Limb (tissue), 2 donors: Measurements from ENCODE around the gene PAFAH2.
"Not testable (repeated sequence)": the region's sequence is repeated elsewhere in the genome, so short reads cannot be mapped to it uniquely, and the experiment has no call there.

Experiments
- DNase-seq, 2 donors: peaks; one replicate each; pipeline ENCODE4 v3.0.0-alpha.2; 2016; ENCODE audit errors: extremely low spot score in 2 of 2

The PAFAH2 gene

GRCh38 chr1:25933479-25934365 is 64.1 kb downstream of the PAFAH2 start:
- DNase-seq, result no peak

DNA sequence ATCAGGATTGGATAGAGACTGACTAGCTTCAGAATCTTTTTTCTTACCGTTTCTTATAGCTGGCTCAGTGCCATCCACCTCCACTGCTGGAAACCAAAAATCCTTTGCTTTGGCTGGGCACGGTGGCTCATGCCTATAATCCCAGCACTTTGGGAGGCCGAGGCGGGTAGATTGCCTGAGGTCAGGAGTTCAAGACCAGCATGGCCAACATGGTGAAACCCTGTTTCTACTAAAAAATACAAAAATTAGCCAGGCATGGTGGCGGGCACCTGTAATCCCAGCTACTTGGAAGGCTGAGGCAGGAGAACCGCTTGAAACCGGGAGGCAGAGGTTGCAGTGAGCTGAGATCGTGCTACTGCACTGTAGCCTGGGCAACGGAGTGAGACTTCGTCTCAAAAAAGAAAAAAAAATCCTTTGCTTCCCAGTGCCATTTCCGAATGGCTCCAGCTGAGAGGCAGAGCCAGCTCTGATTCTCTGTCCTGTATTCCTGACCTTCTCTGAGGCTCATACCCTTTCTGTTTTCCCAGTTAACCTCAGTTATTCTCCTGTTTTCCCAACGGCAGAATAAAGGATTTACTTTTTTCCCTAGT is 65.0 kb downstream of the PAFAH2 start:
- not testable (repeated sequence) for DNase-seq

DNA sequence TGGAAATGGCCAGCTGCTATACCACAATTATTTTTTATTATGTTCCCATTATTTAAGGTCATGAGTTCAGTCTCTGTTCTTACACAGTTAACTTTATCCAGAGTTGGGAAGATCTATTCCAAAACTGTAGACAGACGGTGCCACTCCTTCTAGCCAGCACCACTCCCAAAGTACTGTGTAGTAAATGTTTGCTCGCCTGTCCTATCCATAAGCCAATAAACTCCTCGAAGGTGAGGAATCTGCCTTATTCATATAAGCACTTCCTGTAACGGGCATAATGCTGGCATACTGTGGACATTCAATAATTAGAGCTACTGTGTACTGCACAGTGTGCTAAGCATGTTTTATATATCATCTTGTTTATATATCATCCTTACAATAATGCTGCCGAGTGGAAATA is 65.5 kb downstream of the PAFAH2 start:
- DNase-seq, result no peak

DNA sequence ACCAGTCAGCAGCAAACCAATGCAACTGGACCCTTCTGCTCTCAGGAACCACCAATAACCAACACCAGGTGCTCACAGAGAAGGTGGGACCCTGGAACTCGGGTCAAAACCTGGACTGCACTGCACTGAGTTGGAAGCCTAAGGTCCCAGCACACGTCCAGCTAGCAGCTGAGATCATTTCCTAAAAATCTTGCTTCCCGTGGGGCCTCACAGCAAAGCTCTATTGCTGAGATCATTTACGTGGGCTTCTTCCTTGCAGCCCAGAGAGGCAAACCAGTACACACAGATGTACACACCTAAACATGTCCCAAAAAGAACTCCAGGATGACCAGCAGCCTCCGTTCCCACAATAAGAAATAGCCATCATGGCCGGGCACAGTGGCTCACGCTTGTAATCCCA is 68.8 kb downstream of the PAFAH2 start:
- no peak for DNase-seq

GRCh38 chr1:25927521-25928265 is 70.2 kb downstream of the PAFAH2 start:
- DNase-seq, result peak in 1 of 2 donors; percentile 74

DNA sequence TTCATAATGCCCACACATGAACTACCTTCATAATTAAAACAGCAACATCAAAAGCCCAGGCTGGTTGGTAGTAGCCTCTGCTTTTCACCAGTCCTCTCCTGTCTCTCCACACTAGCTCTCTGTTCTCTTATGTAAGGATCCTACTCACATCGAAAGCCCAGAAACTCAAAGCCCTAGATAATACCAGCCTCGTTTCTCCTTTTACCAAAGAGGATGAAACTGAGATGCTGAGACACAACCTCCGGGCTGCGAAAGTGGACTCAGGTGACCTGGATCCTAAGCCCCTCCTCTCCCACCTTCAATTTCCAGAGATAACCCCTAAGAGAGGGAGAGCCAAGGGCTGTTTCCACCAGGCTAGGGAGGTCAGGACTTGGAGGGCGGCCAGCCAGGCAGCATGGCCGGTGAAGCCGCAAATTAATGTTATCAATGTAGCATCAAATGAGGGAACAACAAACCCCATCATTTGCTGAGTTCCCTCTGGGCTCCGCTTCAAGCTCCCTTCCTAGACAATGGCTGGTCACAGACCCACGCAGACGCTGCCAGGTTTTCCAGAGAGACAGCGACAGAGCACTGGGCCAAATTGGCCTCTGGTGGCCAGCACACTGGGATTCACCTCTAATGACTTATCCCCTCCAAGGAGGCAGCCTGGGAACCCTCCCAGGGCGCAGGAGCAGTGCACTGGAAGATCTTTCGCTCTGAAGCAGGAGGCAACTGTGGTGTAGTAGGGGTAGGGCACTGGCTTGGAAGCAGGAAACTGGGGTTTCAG is 70.9 kb downstream of the PAFAH2 start:
- no peak for DNase-seq

GRCh38 chr1:25924454-25924853 is 73.4 kb downstream of the PAFAH2 start:
- no peak for DNase-seq

DNA sequence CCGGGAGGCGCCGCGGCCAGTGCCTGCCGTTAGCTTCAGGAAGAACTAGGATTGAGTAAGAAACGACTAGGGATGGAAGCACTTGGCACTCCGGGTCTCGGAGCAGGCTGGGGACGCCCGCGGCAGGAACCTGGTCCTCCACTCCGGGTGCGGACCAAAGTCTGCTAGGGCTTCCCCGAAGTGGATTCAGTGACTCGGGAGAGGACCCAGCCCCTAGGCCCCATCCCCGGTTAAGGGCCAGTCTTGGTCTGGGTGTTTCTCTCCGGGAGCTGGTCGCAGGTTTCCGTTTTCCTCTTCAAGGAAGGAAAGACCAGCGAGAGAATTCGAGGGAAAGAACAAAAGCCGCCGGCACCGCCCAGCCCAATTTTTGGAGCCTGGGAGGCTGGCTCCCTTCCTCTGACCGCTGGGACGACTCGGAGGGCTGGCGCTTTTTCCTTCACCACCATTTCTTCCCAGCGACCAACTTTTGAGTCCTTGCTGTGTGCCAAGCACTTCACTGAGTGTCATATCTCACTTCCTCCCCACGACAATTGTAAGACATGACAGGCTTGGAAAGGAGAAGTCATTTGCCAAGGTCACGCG is 74.8 kb downstream of the PAFAH2 start:
- DNase-seq, result no peak

- DNase-seq, result peak; percentile 51 to 82
Observed at GRCh38 chr1:25922056-25922970, 75.5 kb downstream of the PAFAH2 start.

DNA sequence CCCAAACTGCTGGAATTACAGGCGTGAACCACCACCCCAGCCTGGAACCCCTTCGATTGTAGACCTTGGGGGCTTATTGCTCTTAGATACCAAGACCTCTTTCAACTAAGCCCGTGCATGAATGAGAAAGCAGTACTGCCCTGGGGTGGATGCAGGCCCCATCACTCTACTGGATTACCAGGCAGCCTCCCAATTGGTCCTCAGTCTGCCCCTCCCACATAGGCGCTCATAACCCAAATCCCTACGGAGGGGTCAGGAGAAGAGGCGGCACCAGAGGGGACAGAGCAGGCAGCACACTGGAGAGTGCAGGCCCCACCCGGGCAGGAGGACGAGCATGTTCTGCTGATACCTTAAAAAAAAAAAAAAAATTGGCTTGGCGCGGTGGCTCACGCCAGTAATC is 79.2 kb downstream of the PAFAH2 start:
- DNase-seq, result no peak

DNA sequence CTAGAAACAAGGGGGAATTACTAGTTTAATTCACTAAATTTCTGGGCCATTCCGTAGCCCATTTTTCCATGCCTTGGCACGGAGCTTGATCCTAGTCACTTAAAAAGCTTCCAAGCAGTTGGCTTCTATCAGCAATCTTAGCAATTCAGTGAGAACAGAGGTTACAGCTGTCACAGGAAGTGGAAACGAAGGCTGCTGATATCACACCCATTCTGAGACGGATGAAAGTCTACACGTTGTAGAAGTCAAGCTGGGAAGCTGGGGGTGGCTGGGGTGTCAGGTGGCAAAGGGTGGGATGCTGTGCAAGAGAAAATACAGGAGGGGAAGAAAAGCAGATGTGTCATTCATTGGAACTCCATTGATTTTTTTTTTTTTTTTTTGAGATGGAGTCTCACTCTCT is 79.9 kb downstream of the PAFAH2 start:
- no peak for DNase-seq

DNA sequence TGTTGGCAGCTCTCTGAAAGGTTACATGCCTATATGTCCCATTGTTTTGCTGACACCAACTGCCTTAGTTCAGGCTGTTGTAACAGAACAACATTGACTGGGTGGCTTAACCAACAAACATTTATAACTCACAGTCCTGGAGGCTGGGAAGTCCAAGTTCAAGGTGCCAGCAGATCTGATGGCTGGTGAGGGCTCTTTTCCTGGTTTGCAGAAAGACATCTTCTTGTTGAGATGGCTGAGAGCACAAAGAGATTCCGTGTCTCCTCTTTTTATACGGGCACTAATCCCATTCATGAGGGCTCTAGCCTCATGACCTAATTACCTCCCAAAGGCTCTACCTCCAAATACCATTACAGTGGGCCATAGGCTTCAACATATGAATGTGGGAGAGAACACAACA is 81.4 kb downstream of the PAFAH2 start:
- DNase-seq, result no peak

DNA sequence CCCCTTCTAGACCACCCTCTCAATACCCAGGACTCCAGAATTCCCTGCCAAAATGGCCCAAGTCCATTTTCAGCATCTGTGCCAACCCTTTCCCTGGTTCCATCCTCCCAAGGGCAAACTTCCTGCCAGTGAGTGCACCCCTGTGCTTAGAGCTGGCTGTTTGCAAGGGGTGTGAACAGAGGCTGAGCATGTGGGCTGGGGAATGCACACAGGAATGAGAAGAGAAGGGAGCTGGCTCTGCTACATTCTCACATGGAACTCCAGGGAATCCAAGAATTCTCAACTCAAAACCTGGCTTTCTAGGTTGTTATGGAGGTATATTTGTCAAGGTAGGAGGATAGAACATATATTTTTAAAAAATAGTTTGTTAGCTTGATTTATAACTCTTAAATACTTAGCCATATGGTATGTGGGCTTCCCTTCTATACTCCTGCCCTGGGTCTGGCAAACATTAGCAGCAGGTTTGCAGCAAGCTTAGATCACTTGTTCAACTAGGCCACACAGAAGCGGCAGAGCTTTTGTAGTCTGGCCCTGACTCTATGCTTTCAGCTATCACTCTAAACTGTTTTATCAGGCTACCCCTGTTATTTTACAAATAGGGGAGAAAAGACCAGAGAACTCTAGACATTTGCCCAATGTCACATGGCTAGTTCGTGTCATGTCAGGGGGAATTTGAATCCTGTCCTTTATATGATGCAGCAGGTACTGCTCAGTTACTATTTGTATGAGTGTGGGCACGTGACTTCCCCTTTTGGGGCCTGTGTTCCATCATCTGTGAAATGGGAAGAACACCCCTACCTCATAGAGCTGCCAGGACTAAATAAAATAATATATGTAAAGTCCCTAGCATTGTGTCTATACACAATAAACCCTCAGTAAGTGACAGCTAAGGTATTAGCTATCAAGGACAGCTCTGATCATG is 83.5 kb downstream of the PAFAH2 start:
- DNase-seq, result no peak

GRCh38 chr1:25913206-25913605 is 84.7 kb downstream of the PAFAH2 start:
- no peak for DNase-seq

- DNase-seq, result no peak
Observed at GRCh38 chr1:25912076-25912831, 85.6 kb downstream of the PAFAH2 start.

DNA sequence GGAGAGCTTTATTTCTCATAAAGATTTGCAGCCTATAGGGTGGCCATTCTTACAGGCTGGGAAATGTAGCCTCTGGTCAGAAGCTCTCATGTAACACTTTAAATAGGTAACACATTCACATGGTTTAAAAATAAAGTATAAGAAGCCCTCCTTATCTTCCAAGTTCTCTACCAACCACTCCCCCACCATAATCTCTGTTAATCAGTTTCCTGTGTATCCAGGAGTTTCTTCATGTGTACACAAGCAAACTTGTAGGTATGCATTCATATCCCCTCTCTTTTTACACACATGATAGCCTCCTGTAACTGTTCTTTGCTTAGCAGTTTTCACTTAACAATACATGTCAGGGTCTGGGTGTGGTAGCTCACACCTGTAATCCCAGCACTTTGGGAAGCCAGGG is 86.7 kb downstream of the PAFAH2 start:
- DNase-seq, result no peak
